Measurements from ENCODE around the gene SLC45A3. TPM values are rescaled to one million over a fixed set of nuclear protein-coding genes. Genes with fewer than 3 reads are reported as not detected.

SLC45A3 gene
- total and polyA plus RNA-seq, 2 of the 4 experiments (the other 2 are of a cell fraction): 1.4 to 2.5 TPM

DNA sequence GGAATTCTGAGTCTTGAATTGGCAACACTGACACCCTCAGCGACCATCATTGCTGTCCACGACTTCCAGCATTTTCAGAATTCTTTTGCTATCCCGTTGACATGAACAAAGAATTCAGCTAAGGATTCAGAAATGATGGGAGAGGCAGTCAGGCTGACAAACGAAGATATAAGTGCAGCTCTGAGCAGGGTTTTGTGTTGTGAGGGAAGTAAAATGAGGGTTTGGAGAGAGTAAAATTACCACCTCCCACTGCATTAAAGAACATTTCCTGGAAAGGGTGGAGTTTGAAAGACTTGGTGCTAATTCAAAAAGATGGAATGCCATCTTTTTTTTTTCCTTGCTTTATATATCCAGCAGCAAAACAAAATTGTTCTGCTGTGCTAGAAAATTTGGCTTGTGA lies 43.6 kb downstream of the SLC45A3 start:
- H2AFZ ChIP-seq (replicated peaks; ENCODE audit: low read length, poor library complexity): peak overlapping the region; percentile 56
- peak overlapping the region; percentile 34; the same call in 1 of the 2 replicates for H3K4me2 ChIP-seq (ENCODE audit: low read depth, low read length)

More for the DNA sequence above, 43.6 kb downstream of the SLC45A3 start:
- Histone ChIP-seq H3K18ac (ENCODE audit: low read depth, low read length) (no peak overlapping the region), H3K4me3 (ENCODE audit: insufficient read depth, low read depth, low read length) (peak overlapping the region; percentile 9; the same call in 1 of the 2 replicates), H3K27me3 (ENCODE audit: control insufficient read depth, insufficient read depth, low read length) (no peaks in the 10 kb centered on the region), H3K23ac (ENCODE audit: low read depth, low read length) (no peak overlapping the region), H3K79me1 (ENCODE audit: low read depth in 1 of 2, low read length in 2 of 2) (0 out of 4 replicates have a peak, but pooled peaks cover 0 to 5% of the 10 kb centered on the region in 2 experiments), H2AK9ac (replicated peaks; ENCODE audit: low read depth, low read length, poor library complexity) (no peak overlapping the region), H4K91ac (ENCODE audit: insufficient read depth, low read depth, low read length) (peak overlapping the region; percentile 44; the same call in 1 of the 2 replicates), H2AK5ac (ENCODE audit: low read depth, low read length) (no peak overlapping the region), H4K20me1 (ENCODE audit: insufficient read depth, low read length) (no peaks in the 10 kb centered on the region), H4K8ac (ENCODE audit: low read depth in 2 of 2, low read length in 2 of 2) (peak overlapping the region in 1 of 2 experiments; percentile 14; a peak in 2 of 4 replicates), H2BK20ac (ENCODE audit: low read depth, low read length) (peak overlapping the region; percentile 41; the same call in 1 of the 2 replicates), H3K9me1 (ENCODE audit: insufficient read depth, low read length) (no peaks in the 10 kb centered on the region), H2BK15ac (ENCODE audit: low read depth, low read length) (no peak overlapping the region), H3K4me1 (ENCODE audit: control insufficient read depth, insufficient read depth, low read length) (peaks cover 2% of the 10 kb centered on the region; the same call in 1 of the 2 replicates), H3K9ac (ENCODE audit: low read depth, low read length) (peak overlapping the region; percentile 48; the same call in 1 of the 2 replicates), H4K5ac (ENCODE audit: low read depth, low read length) (no peak overlapping the region; the same call in 1 of the 2 replicates), H2BK120ac (ENCODE audit: low read depth, low read length) (peak overlapping the region; percentile 30; the same call in 1 of the 2 replicates), H3K14ac (replicated peaks; ENCODE audit: low read depth, low read length) (peak overlapping the region; percentile 51; the same call in 1 of the 2 replicates), H2BK5ac (ENCODE audit: low read depth, low read length, poor library complexity, severe bottlenecking) (no peak overlapping the region), H3K9me3 (ENCODE audit: control insufficient read depth, insufficient read depth, low read length) (no peaks in the 10 kb centered on the region), H3K56ac (ENCODE audit: extremely low read depth, insufficient read depth, low read length) (no peak overlapping the region), H3K36me3 (ENCODE audit: control insufficient read depth, insufficient read depth, low read length) (no peaks in the 10 kb centered on the region), H3K4ac (ENCODE audit: low read depth, low read length) (peak overlapping the region; percentile 16), H3K27ac (ENCODE audit: insufficient read depth, low read length) (peak overlapping the region; percentile 33; the same call in 1 of the 2 replicates)
- WGBS, 2 experiments (ENCODE audit: extremely low coverage in 2 of 2, insufficient read length in 1 of 2): no CpG with 5 or more reads among the region's 4 CpGs
- ATAC-seq (ENCODE audit: low read depth) (no peak), DNase-seq (no peak)
- ChIA-PET CTCF (interaction anchor here (0.6 to 3.0 kb wide), 6 partner anchors 8 to 71 kb away, joined by 3 to 16 read pairs (median 5); no protein-coding TSS in a partner anchor), POLR2A (ENCODE audit: unreplicated experiment) (no interaction called here)
- TF ChIP-seq RFX5 (IDR thresholded peaks at IDR 0.05; ENCODE audit: low read depth, low read length): no peak
- no peak for TF ChIP-seq CHD1 (IDR thresholded peaks at IDR 0.05; ENCODE audit: low read depth, low read length)
- TF ChIP-seq CEBPB (IDR thresholded peaks at IDR 0.05; ENCODE audit: low read depth, low read length): no peak
- no peak for TF ChIP-seq NFE2L2 (IDR thresholded peaks at IDR 0.05; ENCODE audit: low read depth, low read length)
- no peak for TF ChIP-seq FOS (IDR thresholded peaks at IDR 0.05; ENCODE audit: low read depth, low read length)
- no peak for TF ChIP-seq SMC3 (IDR thresholded peaks at IDR 0.05; ENCODE audit: low read depth, low read length)
- no peak for TF ChIP-seq MXI1 (IDR thresholded peaks at IDR 0.05; ENCODE audit: borderline replicate concordance, low read depth, low read length)
- TF ChIP-seq MAFK (IDR thresholded peaks at IDR 0.05; ENCODE audit: low read depth, low read length): no peak
- TF ChIP-seq, protein P1, sequence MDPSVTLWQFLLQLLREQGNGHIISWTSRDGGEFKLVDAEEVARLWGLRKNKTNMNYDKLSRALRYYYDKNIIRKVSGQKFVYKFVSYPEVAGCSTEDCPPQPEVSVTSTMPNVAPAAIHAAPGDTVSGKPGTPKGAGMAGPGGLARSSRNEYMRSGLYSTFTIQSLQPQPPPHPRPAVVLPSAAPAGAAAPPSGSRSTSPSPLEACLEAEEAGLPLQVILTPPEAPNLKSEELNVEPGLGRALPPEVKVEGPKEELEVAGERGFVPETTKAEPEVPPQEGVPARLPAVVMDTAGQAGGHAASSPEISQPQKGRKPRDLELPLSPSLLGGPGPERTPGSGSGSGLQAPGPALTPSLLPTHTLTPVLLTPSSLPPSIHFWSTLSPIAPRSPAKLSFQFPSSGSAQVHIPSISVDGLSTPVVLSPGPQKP (IDR thresholded peaks at IDR 0.05; ENCODE audit: borderline replicate concordance, low read depth, low read length): no peak
- no peak for TF ChIP-seq RAD21 (IDR thresholded peaks at IDR 0.05; ENCODE audit: low read length)
- no peak for TF ChIP-seq RCOR1 (IDR thresholded peaks at IDR 0.05; ENCODE audit: insufficient replicate concordance, low read length)
- TF ChIP-seq, protein P2, sequence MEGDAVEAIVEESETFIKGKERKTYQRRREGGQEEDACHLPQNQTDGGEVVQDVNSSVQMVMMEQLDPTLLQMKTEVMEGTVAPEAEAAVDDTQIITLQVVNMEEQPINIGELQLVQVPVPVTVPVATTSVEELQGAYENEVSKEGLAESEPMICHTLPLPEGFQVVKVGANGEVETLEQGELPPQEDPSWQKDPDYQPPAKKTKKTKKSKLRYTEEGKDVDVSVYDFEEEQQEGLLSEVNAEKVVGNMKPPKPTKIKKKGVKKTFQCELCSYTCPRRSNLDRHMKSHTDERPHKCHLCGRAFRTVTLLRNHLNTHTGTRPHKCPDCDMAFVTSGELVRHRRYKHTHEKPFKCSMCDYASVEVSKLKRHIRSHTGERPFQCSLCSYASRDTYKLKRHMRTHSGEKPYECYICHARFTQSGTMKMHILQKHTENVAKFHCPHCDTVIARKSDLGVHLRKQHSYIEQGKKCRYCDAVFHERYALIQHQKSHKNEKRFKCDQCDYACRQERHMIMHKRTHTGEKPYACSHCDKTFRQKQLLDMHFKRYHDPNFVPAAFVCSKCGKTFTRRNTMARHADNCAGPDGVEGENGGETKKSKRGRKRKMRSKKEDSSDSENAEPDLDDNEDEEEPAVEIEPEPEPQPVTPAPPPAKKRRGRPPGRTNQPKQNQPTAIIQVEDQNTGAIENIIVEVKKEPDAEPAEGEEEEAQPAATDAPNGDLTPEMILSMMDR (conservative IDR thresholded peaks at IDR 0.05; ENCODE audit: low read depth, low read length): no peak
- no peak for TF ChIP-seq MAZ (IDR thresholded peaks at IDR 0.05; ENCODE audit: borderline replicate concordance, low read depth, low read length)
- no peak for TF ChIP-seq POLR2A (IDR thresholded peaks at IDR 0.05; ENCODE audit: low read depth, low read length)
- TF ChIP-seq, protein P3, sequence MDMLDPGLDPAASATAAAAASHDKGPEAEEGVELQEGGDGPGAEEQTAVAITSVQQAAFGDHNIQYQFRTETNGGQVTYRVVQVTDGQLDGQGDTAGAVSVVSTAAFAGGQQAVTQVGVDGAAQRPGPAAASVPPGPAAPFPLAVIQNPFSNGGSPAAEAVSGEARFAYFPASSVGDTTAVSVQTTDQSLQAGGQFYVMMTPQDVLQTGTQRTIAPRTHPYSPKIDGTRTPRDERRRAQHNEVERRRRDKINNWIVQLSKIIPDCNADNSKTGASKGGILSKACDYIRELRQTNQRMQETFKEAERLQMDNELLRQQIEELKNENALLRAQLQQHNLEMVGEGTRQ (IDR thresholded peaks at IDR 0.05; ENCODE audit: low read depth, low read length): no peak
- no peak for TF ChIP-seq BHLHE40 (IDR thresholded peaks at IDR 0.05; ENCODE audit: low read depth, low read length)
- in situ Hi-C loops (cut with MboI; ENCODE audit: low sequenced_read_pairs): no loop called here
- intact Hi-C loops (cut with micrococcal nuclease): no loop called here
- BruUV-seq (replicated peaks): no TSS peak
- dilution Hi-C loops (cut with HindIII; ENCODE audit: low sequenced_read_pairs, unreplicated experiment): no loop called here

All from IMR-90 (cell line).